ENCODE results near the gene PHKA2. TPM values are rescaled to one million over a fixed set of nuclear protein-coding genes. Genes with fewer than 3 reads are reported as not detected.

PHKA2 gene
- total and polyA plus RNA-seq, 2 experiments from 2014 or later = 26.4 to 35.7 TPM

DNA sequence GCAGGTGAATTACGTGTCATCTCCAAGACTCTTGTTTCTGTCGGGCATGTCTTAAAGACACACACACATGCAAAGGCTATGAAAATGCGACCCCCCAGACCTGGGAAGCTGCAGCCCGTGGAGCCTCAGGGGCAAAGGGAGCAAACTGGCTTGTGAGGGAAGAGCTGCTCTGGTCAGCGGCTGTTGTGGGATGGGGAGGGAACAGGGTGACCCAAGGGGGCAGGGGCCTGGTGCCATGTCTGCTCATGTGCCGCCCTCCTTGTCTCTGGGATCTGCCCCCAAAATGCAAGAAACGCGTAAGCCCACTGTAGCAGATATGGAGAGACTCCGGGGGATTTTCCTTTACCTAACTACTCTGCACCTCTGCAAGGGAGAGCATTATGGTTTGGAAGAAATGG is 92.4 kb downstream of the PHKA2 start:
- no peak overlapping the region for H3K4me2 ChIP-seq
- no peak for DNase-seq (ENCODE audit: low spot score)
- H3K4me1 ChIP-seq (ENCODE audit: insufficient read depth) = peaks cover 6% of the 10 kb centered on the region
- no peaks in the 10 kb centered on the region for H4K20me1 ChIP-seq (ENCODE audit: insufficient read depth, poor library complexity, severe bottlenecking)
- 75% methylated on average over 6 of the region's 9 CpGs for WGBS (ENCODE audit: low lambda C conversion rate, missing lambda C conversion rate)
- H3K27me3 ChIP-seq = no peaks in the 10 kb centered on the region
- H3K36me3 ChIP-seq (replicated peaks; ENCODE audit: insufficient read depth, low read depth) = no peaks in the 10 kb centered on the region
- no peaks in the 10 kb centered on the region for H3K9me3 ChIP-seq (ENCODE audit: low read depth)
- TF ChIP-seq EZH2 (IDR thresholded peaks at IDR 0.05; ENCODE audit: borderline replicate concordance) (no peak), EZH2phosphoT487 (IDR thresholded peaks at IDR 0.05; ENCODE audit: low read depth, severe bottlenecking, unreplicated experiment) (no peak)
- TF ChIP-seq, protein P1, sequence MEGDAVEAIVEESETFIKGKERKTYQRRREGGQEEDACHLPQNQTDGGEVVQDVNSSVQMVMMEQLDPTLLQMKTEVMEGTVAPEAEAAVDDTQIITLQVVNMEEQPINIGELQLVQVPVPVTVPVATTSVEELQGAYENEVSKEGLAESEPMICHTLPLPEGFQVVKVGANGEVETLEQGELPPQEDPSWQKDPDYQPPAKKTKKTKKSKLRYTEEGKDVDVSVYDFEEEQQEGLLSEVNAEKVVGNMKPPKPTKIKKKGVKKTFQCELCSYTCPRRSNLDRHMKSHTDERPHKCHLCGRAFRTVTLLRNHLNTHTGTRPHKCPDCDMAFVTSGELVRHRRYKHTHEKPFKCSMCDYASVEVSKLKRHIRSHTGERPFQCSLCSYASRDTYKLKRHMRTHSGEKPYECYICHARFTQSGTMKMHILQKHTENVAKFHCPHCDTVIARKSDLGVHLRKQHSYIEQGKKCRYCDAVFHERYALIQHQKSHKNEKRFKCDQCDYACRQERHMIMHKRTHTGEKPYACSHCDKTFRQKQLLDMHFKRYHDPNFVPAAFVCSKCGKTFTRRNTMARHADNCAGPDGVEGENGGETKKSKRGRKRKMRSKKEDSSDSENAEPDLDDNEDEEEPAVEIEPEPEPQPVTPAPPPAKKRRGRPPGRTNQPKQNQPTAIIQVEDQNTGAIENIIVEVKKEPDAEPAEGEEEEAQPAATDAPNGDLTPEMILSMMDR (IDR thresholded peaks at IDR 0.05; ENCODE audit: poor library complexity) = no peak
- no peak overlapping the region for H3K4me3 ChIP-seq
- no peaks in the 10 kb centered on the region for H3K79me2 ChIP-seq
- H3K9me2 ChIP-seq (replicated peaks; ENCODE audit: insufficient read depth) = no peaks in the 10 kb centered on the region
- H2AFZ ChIP-seq = no peak overlapping the region
- no peak overlapping the region for H3K27ac ChIP-seq

- peaks cover 12% of the 10 kb centered on the region for H3K4me1 ChIP-seq (ENCODE audit: insufficient read depth)
- no peak for DNase-seq (ENCODE audit: low spot score)
- H3K79me2 ChIP-seq = no peaks in the 10 kb centered on the region
- no peaks in the 10 kb centered on the region for H3K27me3 ChIP-seq
- WGBS (ENCODE audit: low lambda C conversion rate, missing lambda C conversion rate) = 69% methylated on average over 24 of the region's 24 CpGs
- H3K9me3 ChIP-seq (ENCODE audit: low read depth) = no peaks in the 10 kb centered on the region
- no peak overlapping the region for H3K4me2 ChIP-seq
- H3K9me2 ChIP-seq (replicated peaks; ENCODE audit: insufficient read depth) = no peaks in the 10 kb centered on the region
- no peak overlapping the region for H2AFZ ChIP-seq
- H3K4me3 ChIP-seq = no peak overlapping the region
- TF ChIP-seq, protein P1 (IDR thresholded peaks at IDR 0.05; ENCODE audit: poor library complexity) = no peak
- TF ChIP-seq EZH2phosphoT487 (IDR thresholded peaks at IDR 0.05; ENCODE audit: low read depth, severe bottlenecking, unreplicated experiment) (no peak), EZH2 (IDR thresholded peaks at IDR 0.05; ENCODE audit: borderline replicate concordance) (no peak)
- no peak overlapping the region for H3K27ac ChIP-seq
- no peaks in the 10 kb centered on the region for H3K36me3 ChIP-seq (replicated peaks; ENCODE audit: insufficient read depth, low read depth)
- H4K20me1 ChIP-seq (ENCODE audit: insufficient read depth, poor library complexity, severe bottlenecking) = no peaks in the 10 kb centered on the region
Observed at GRCh38 chrX:18890724-18891547, 93.0 kb downstream of the PHKA2 start.

GRCh38 chrX:18890049-18890381 is 93.9 kb downstream of the PHKA2 start:
- no peak overlapping the region for H3K27ac ChIP-seq
- H3K4me3 ChIP-seq = no peak overlapping the region
- WGBS (ENCODE audit: low lambda C conversion rate, missing lambda C conversion rate) = 75% methylated on average over 7 of the region's 7 CpGs
- H3K79me2 ChIP-seq = no peaks in the 10 kb centered on the region
- no peaks in the 10 kb centered on the region for H3K27me3 ChIP-seq
- no peak for DNase-seq (ENCODE audit: low spot score)
- no peaks in the 10 kb centered on the region for H3K9me2 ChIP-seq (replicated peaks; ENCODE audit: insufficient read depth)
- H3K4me2 ChIP-seq = no peak overlapping the region
- no peaks in the 10 kb centered on the region for H3K36me3 ChIP-seq (replicated peaks; ENCODE audit: insufficient read depth, low read depth)
- TF ChIP-seq, protein P1 (IDR thresholded peaks at IDR 0.05; ENCODE audit: poor library complexity) = no peak
- TF ChIP-seq EZH2phosphoT487 (IDR thresholded peaks at IDR 0.05; ENCODE audit: low read depth, severe bottlenecking, unreplicated experiment) = no peak
- TF ChIP-seq EZH2 (IDR thresholded peaks at IDR 0.05; ENCODE audit: borderline replicate concordance) = no peak
- H2AFZ ChIP-seq = no peak overlapping the region
- H4K20me1 ChIP-seq (ENCODE audit: insufficient read depth, poor library complexity, severe bottlenecking) = no peaks in the 10 kb centered on the region
- no peaks in the 10 kb centered on the region for H3K9me3 ChIP-seq (ENCODE audit: low read depth)
- peaks cover 16% of the 10 kb centered on the region for H3K4me1 ChIP-seq (ENCODE audit: insufficient read depth)
